Measurements from ENCODE around the gene PPIA.
"Not testable (repeated sequence)": the region's sequence is repeated elsewhere in the genome, so short reads cannot be mapped to it uniquely, and the experiment has no call there.

Gene PPIA

DNA sequence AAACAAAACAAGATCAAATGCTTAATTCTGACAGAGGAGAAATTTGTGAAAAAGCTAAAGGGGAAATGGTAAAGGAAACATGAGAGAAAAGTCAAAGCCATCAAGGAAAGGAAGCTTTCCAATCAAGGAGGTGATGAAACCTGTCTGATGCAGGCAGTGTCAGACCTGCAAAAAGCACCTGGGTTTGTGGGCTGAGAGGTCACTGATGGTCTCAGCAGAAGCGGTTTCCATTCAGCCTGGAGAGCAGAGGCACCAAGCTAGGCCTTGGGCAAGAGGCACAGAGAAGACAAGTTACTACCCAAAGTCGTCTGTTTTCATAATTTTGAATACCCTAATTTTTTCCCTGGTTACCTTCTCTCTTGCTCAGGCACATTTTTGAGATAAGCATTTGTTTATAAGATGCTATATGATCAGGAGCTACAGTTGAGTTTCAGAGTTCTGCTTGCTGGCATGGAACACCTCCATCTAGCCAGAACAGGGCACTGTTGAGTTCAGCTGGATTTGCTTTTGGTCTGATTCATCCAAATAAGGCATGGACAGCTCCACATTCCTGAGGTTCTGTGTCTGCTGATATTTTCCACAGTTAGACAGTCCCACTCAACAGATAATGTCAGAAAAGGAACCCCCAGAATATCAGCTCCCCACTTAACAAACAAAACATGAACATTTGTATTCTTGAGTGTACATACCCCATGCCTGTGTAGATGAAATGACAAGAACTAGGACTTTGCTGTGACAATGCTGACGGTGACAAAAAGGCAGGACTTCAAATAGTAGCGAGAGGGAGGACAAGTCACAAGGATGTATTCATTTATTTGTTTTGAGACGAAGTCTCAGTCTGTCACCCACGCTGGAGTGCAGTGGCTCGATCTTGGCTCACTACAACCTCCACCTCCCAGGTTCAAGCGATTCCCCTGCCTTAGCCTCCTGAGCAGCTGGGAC, 4.9 kb upstream of the PPIA start:
- DNase-seq, result no peak

DNA sequence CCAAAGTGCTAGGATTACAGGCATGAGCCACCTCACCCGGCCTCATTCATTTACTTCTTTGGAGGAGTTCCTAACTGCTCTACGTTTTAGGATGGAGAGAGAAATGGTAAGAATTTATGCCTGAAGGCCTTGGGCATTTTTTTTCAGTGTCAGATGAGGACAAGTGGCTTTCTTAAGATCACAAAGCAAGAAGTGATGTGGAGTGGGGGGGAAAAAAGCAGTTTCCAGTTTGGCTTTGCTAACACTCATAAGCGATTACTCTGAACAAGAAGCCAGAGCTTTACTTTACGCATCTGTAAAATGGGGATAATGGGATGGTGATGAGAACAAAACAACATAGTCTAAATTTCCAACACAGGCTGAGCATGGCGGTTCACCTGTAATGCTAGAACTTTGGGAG, 2.6 kb upstream of the PPIA start:
- DNase-seq, result no peak

DNA sequence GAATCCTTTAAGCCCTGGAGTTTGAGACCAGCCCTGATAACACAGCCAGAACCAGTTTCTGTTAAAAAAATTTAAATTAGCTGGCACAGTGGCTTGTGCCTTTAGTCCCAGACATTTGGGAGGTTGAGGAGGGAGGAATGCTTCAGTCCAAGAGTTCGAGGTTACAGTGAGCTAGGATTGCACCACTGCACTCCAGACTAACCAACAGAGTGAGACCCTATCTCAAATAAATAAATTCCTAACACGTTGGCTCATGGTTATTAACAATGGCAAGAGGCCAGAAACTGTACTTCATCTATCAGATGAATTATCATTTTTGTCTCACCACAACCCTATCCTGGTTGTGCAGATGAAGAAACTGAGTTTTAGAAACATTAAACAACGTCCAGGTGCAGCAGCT, 2.1 kb upstream of the PPIA start:
- DNase-seq, result no peak

DNA sequence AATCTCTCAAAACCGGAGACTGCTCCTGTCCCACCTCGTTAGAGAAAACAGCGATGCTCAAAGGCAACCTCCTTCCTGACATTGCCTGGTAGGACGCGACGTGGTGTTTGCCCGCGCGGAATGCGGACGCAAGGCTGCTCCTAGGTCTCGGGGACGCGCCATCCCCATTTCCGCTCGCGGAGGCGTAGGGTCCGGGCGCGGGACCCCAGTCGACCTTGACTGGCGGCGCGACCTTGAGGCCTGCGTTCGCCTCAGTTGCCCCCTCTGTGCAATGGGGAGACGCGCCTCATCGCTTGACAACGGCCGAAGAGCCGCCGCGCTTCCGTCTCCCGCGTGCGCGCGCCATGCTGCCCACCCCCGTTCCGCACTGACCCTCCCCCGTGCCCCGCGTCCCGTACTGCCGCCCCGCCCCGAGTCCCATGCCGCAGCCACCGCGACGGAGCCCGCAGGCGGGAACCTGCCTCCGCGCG, 412 bp upstream of the PPIA start:
- no peak for DNase-seq

DNA sequence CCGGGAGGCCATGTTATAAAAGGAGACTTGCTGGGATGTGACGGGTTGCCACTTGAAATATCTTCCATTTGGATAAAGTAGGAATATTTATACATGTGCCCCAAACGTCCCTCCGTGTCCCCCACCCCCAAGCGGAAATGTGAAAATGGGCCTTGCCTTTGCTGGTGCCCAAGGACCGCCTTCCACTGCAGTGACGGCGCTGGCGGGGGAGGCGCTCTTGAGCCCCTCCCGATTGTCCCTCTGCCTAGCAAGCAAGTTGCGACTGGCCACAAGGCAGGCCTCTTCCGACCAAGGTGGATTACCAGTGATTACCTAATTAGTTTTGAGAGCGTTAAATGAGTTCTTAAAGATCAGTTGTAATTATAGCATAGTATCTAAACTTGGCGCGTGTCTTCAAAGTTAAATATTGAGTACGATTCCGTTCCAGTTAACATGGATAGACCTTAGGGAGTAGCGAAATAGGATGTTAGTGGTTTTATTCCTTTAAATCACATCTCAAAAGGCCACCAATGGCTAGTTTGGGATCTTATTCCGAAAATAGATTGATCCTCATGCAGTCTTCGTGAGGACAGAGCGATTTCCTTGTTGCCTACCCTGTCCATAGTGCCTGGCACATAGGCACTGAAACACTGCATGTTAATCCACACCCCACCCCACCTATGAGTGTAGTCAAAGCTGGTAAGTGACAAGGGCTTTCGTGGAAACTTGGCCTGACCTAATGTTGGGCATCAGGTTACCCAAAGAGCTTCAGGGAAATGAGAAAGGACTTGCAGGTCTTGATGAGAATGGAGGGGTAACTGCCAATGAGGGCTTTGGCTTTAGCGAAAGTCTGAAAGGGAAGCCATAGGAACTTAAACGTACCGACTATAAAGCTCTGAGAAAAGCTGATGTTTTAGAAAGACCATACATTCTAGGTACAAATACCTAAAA, 1.1 kb downstream of the PPIA start:
- peak; percentile 90 for DNase-seq

DNA sequence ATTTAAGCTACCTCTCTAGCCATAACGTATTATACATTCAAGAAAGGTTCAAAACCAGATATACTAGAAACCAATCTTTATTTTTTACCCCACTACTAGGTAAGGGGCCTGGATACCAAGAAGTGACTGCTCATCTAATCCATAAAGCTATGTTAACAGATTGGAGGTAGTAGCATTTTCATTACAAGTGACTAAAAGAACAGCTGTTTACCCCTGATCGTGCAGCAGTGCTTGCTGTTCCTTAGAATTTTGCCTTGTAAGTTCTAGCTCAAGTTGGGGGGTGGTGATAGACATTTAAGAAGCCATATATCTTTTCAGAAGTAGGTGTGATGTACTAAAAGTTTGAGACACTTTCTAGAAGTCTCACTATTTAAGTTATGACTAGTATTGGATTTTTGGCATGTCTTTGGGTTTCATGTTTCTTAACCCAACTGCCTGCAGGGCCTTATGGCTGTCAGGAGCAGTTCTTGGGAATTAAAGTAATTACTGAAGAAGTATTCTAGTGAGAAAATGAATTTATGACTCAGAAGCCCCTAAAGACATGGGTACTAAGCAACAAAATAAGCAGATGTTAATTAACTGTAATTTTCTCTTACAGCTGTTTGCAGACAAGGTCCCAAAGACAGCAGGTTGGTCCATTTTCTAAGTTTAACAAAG, 2.3 kb downstream of the PPIA start:
- DNase-seq, result no peak

DNA sequence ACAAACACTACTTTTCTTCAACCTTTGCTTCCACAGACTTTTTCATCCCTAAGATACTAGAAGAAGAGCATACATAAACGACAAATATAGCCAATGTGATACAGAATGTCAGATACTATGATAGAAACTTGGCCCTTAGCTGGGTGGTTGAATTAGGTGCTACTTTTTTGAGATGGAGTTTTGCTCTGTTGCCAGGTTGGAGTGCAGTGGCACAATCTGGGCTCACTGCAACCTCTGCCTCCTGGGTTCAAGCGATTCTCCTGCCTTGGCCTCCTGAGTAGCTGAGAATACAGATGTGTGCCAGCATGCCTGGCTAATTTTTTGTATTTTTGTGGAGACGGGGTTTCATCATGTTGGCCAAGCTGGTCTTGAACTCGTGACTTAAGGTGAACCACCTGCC, 3.5 kb downstream of the PPIA start:
- no peak for DNase-seq

DNA sequence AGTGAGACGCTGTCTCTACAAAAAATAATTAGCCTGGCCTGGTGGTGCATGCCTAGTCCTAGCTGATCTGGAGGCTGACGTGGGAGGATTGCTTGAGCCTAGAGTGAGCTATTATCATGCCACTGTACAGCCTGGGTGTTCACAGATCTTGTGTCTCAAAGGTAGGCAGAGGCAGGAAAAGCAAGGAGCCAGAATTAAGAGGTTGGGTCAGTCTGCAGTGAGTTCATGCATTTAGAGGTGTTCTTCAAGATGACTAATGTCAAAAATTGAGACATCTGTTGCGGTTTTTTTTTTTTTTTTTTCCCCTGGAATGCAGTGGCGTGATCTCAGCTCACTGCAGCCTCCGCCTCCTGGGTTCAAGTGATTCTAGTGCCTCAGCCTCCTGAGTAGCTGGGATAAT, 5.4 kb downstream of the PPIA start:
- DNase-seq, result no peak

DNA sequence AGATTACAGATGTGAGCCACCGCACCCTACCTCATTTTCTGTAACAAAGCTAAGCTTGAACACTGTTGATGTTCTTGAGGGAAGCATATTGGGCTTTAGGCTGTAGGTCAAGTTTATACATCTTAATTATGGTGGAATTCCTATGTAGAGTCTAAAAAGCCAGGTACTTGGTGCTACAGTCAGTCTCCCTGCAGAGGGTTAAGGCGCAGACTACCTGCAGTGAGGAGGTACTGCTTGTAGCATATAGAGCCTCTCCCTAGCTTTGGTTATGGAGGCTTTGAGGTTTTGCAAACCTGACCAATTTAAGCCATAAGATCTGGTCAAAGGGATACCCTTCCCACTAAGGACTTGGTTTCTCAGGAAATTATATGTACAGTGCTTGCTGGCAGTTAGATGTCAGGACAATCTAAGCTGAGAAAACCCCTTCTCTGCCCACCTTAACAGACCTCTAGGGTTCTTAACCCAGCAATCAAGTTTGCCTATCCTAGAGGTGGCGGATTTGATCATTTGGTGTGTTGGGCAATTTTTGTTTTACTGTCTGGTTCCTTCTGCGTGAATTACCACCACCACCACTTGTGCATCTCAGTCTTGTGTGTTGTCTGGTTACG, 6.0 kb downstream of the PPIA start:
- no peak for DNase-seq

DNA sequence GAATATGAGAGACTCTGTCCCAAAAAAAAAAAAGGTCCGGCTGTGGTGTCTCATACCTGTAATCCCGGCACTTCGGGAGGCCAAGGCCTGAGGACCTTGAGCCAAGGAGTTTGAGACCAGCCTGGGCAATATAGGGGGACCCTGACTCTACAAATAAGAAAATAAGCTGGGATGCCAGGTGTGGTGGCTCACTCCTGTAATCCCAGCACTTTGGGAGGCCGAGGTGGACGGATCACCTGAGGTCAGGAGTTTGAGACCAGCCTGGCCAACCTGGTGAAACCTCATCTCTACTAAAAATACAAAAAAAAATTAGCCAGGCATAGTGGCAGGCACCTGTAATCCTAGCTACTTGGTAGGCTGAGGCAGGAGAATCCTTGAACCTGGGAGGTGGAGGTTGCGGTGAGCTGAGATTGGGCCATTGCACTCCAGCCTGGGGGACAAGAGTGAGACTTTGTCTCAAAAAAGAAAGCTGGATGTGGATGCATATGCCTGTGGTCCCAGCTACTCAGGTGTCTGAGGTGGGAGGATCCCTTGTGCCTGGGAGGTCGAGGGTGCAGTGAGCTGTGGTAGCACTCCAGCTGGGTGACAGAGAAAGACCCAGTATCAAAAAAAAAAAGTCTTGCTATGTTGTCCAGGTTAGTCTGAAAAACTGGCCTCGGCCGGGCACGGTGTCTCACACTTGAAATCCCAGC, 7.5 kb downstream of the PPIA start:
- DNase-seq, result peak; percentile 70

DNA sequence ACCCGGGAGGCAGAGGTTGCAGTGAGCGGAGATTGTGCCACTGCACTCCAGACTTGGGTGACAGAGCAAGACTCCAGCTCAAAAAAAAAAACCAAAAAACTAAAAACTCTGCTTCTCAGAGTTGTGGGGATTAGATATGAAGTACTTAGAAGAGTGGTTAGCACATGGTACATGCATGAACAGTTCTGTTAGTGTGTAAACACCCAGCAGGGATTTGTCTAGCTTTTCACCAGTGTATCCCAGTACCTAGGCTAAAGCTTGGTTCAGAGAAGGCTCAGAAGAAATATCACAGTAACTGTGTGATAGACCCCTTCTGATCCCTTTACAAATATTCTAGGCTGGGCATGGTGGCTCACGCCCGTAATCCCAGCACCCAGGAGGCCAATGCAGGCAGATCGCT, 9.5 kb downstream of the PPIA start:
- no peak for DNase-seq

DNA sequence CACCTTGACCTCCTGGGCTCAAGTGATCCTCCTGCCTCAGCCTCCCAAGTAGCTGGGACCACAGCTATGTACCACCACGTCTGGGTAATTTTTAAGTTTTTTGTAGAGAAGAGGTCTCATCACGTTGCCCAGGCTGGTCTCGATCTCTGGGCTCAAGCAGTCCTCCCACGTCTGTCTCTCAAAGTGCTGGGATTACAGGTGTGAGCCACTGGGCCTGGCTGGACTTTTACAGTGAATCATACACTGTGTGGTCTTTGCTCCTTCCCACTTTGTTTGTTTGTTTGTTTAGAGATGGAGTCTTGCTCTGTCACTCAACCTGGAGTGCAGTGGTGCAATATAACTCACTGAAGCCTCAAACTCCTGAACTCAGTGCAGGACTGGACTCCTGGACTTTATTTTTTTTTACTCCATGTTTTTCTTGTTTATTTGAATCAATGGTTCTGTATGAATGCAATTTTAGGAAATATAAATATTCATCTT, 12.5 kb downstream of the PPIA start:
- no peak for DNase-seq

DNA sequence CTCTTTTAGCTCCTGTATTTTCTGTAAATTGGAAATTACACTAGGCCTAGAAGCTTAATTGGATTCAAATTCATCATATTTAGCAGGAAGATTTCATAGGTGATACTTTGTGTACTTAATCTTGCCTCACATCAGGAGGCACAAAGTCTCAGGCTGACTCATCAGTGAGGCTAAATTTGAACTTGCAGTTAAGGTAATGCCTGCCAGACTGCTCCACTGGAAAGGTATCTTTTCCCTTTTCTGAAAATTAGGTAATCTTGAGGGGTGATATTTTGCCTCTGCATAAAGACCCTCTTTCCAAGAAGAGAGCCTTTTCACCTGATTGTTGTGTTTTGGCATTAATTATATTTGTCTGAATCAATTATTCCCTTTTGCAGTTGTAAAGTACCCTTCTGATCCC, 14.6 kb downstream of the PPIA start:
- DNase-seq, result no peak

DNA sequence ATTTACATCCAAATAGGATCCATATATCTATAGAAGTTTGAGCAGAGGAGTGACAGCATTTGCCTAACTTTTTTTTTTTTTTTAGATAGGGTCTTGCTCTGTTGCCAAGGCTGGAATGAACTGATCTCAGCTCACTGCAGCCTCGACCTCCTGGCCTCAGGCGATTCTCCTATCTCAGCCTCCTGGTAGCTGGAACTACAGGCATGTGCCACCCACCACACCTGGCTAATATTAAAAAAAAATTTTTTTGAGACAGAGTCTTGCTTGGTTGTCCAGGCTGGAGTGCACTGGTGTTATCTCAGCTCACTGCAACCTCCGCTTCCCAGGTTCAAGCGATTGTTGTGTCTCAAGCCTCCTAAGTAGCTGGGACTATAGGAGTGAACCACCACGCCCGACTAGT, 15.1 kb downstream of the PPIA start:
- DNase-seq, result no peak

DNA sequence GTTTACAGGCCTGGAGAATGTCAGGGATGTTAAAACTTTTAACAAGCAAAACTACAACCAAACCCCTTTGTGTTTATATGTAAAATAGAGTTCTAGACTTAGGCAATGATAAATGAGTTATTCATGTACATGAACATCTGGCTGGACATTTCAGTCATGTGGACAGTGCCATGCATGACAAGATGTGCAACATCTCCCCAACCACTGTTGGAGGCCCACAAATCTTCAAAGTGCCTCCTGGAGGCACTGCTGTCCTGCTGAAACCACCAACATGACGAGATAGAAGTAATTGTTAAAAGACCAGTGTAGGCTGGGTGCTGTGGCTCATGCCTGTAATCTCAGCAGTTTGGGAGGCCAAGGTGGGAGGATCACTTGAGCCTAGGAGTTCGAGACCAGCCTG, 18.4 kb downstream of the PPIA start:
- DNase-seq, result no peak

DNA sequence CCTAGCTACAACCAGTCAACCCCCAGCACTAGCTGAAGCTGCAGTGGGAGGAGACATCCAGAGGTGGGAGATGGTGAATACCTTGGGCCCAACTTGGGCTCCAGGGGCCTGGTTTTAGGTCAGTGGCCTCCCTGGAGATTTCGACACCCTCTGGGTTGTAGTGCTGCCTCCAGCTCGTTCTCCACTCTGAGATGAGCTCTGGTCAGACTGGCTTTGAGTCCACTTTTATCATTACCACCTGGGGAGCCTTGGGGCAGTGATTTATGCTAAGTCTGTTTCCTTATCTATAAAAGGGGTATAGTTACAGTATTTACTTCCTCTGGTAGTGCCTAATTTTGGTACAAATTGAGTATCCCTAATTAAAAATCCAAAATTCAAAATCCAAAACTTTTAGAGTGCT, 22.8 kb downstream of the PPIA start:
- no peak for DNase-seq

DNA sequence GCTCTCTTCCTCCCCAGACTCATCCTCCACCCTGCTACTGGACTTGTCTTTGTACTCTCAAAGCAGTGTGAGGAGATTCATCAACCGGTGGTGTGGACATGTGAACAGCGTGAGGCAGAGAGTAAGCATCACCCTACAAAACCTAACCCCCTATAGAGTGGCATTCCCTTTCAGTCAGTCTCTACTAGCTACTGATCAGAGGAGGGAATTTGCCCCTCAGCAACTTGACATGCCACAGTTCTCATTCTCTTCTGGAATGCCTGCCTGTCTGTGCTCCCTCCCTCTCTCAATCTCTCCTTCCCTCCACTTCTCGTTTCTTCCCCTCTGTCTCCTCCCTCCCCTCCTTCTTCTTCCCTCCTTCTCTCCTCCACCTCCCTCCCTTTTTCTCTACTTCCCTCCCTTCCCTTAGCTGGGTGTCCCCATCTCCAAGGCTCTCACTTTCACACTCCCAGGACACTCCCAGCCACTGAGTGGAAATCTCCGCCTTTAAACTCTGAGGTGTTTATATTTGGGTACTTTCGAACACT, 26.8 kb downstream of the PPIA start:
- DNase-seq, result no peak

DNA sequence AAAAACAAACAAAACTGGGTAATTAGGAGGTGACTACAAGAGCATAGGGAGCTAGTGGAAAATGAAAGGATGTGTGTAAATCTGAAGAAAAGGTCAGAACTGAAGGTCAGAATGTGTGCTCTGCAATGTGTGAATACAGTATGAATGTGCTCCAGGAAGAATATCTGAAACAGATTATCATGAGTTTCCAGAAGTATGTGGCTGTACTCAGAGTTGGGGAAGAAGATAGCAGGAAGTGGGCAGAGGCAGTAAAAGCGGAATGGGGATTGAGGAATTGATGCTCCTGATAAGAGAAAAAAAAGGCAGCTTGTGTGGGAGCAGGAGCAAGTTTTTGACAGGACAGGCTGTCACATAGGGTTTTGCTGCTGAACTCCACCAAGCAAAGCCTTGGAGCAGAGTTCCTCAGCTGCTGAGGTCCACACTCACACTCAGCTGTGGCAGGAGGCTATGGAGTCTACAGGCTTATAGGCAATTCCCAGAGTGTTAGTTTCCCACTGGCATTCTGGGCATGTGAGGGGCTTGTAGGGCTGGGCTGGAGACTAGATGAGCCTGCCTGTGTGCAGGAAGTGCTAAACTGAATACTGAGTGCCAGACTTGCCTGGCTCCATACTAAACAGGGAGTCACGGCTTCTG, 28.5 kb downstream of the PPIA start:
- no peak for DNase-seq

DNA sequence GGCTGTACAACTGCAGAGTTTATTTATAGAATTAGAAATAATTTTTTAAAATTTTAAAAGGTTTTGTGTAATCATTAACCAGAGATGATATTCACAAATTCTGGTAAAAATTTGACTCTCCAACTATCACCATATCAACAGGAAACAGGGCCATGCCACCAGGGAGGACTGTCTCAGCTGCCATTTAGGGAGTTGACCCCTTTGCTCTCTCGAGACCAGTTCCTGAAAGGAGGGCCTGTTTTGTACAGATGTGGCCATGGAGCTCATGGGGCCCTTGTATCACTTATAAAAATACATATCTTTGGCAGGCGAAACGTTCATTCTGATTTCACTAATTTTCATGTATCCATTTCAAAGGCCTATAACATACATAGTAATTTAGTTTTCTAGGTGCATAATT, 31.1 kb downstream of the PPIA start:
- DNase-seq, result no peak

DNA sequence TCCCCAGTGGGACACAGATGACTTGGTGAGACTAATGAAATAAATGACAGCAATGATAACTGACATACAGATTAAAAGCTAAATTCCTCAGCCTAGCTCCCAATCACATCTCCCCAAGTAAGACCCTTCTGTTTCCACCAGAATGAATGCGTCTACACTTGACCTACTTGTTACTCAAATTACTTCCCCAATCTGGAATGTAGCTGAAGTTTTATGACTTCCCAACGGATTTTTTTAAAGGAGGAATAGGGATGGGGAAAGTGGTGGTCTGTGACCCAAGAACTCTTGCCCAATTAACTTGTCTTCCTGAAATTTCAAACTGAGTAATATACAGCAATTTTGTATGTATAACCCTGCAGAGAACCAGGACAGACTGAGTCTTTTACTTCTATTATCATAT, 42.3 kb downstream of the PPIA start:
- DNase-seq, result no peak

DNA sequence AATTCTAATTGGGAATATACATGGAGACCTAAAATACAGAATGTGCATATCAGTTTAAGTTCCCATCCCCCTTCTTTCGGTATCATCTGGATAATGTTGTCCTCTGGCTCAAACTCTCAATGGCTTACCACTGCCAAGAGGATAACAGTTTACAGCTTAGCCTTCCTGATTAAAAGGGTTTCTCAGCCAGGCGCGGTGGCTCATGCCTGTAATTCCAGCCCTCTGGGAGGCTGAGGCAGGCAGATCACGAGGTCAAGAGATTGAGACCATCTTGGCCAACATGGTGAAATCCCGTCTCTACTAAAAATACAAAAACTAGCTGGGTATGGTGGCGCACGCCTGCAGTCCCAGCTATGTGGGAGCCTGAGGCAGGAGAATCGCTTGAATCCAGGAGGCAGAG, 46.2 kb downstream of the PPIA start:
- not testable (repeated sequence) for DNase-seq
